Esophagus squamous epithelium (tissue), 5 donors: Measurements from ENCODE around the gene ALKBH5. TPM values are rescaled to one million over a fixed set of nuclear protein-coding genes. Genes with fewer than 3 reads are reported as not detected.
A peak's percentile ranks its signal among the peaks of the same experiment; 100 is the strongest.

Experiments
- DNase-seq: peaks from one replicate; lab custom pipeline; 2025; lab: John Stamatoyannopoulos, UW
- H3K27ac ChIP-seq, 4 donors: fragments of 200-600 bp; sonication (generic); one replicate each; pipeline ENCODE4 v1.5.1; 2016 to 2019; ENCODE audit warnings: mild to moderate bottlenecking in 1 of 4
- H3K27me3 ChIP-seq, 4 donors: fragments of 200-600 bp; sonication (generic); 1 replicate in 3 of 4; 2 replicates in 1 of 4; pipeline versions ENCODE4 v1.5.1 to v1.6.0; 2017 to 2021; ENCODE audit warnings: antibody characterized with exemption in 1 of 4
- H3K36me3 ChIP-seq, 3 donors: fragments of 200-600 bp; sonication (generic); one replicate each; pipeline ENCODE4 v1.5.1; 2016 to 2019
- H3K4me1 ChIP-seq, 3 donors: fragments of 200-600 bp; sonication (generic); one replicate each; pipeline ENCODE4 v1.5.1; 2017 to 2019
- H3K4me3 ChIP-seq, 4 donors: fragments of 200-600 bp; sonication (generic); 1 replicate in 3 of 4; 2 replicates in 1 of 4; pipeline ENCODE4 v1.5.1; 2016 to 2019; ENCODE audit warnings: mild to moderate bottlenecking in 2 of 4, moderate library complexity in 1 of 4
- H3K9me3 ChIP-seq, 3 donors: fragments of 200-600 bp; sonication (generic); one replicate each; pipeline ENCODE4 v1.5.1; 2016 to 2019
- POLR2A ChIP-seq, 4 donors: fragments of 450-650 bp; IDR thresholded peaks; one replicate each; pipeline ENCODE4 v1.6.1; 2017; ENCODE audit warnings: antibody characterized with exemption in 4 of 4, mild to moderate bottlenecking in 4 of 4, moderate library complexity in 3 of 4
- WGBS, 2 donors: methylation state at CpG; one replicate each; pipeline ENCODE4 v1.1.5; 2018; 5-methylcytosine and 5-hydroxymethylcytosine counted together
- intact Hi-C: fragments of 100-400 bp; cut with DNase I; formaldehyde crosslinking; loops from one replicate; pipeline ENCODE4 v1.15.0; 2022
- total RNA-seq, 4 donors: library from RNA; depleted of rRNA; stranded (reverse); fragments of >200 nt; gene quantifications; one replicate each; pipeline ENCODE4 v1.1.0, GENCODE V29; 2016
- TF ChIP-seq, protein P1 (sequence below), 6 experiments: fragments of 450-650 bp in 4 of 6; fragments of 200-600 bp in 2 of 6; sonication (generic) in 2 of 6; IDR thresholded peaks; one replicate each; pipeline ENCODE4 v1.5.1; 2016 to 2019; ENCODE audit warnings: antibody characterized with exemption in 6 of 6, mild to moderate bottlenecking in 4 of 6, moderate library complexity in 4 of 6
- donor health status: DM: yes; HTN: yes; CAD: no.

Gene ALKBH5
- total RNA-seq, 4 donors from 2014 or later, result 55.8 to 58.9 (median 56.9) TPM

DNA sequence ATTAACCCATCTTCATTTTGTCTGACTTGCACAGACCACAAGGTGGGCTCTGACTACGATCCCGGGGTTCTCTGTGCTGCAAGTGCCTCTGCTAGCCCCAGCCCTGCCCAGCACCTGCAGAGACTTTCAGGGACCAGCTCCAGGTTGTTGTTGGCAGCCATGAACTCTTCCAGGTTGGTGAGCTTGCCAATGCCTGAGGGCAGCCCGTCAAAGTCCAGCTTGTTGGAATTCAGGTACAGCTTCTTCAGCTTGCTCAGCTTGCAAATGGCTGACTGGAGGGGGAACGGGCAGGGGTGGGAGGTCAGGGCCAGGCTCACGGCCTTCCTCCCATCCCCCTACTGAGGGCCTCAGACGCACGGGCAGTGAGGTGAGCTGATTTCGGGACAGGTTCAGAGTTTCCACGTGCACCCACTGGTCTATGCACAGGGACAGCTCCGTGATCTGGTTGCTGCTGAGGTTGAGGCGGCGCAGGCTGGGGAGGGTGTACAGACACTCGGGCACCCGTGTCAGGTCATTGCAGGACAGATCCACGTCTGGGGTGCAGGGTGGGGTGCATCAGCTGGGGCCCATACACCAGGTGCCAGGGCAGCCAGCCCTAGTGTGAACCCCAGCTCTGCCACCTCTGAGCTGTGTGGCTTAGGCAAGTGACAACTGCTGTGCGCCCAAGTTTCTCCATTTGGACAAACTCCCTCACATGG lies 69.7 kb downstream of the ALKBH5 start:
- no peak overlapping the region for H3K27ac ChIP-seq
- peaks cover 45 to 86% (median 58%) of the 10 kb centered on the region in 3 donors for H3K36me3 ChIP-seq
- no peak for DNase-seq
- H3K9me3 ChIP-seq, result no peaks in the 10 kb centered on the region
- H3K4me1 ChIP-seq, result peaks cover 15 to 56% (median 19%) of the 10 kb centered on the region in 3 donors
- intact Hi-C loops, result no loop called here
- no peaks in the 10 kb centered on the region for H3K27me3 ChIP-seq
- TF ChIP-seq, protein P1, sequence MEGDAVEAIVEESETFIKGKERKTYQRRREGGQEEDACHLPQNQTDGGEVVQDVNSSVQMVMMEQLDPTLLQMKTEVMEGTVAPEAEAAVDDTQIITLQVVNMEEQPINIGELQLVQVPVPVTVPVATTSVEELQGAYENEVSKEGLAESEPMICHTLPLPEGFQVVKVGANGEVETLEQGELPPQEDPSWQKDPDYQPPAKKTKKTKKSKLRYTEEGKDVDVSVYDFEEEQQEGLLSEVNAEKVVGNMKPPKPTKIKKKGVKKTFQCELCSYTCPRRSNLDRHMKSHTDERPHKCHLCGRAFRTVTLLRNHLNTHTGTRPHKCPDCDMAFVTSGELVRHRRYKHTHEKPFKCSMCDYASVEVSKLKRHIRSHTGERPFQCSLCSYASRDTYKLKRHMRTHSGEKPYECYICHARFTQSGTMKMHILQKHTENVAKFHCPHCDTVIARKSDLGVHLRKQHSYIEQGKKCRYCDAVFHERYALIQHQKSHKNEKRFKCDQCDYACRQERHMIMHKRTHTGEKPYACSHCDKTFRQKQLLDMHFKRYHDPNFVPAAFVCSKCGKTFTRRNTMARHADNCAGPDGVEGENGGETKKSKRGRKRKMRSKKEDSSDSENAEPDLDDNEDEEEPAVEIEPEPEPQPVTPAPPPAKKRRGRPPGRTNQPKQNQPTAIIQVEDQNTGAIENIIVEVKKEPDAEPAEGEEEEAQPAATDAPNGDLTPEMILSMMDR (IDR thresholded peaks at IDR 0.05), result no peak
- no peak for TF ChIP-seq POLR2A (IDR thresholded peaks at IDR 0.05)
- WGBS, 2 donors, result 59 to 67% methylated on average over 5 to 8 of the region's 16 CpGs
- no peak overlapping the region for H3K4me3 ChIP-seq

DNA sequence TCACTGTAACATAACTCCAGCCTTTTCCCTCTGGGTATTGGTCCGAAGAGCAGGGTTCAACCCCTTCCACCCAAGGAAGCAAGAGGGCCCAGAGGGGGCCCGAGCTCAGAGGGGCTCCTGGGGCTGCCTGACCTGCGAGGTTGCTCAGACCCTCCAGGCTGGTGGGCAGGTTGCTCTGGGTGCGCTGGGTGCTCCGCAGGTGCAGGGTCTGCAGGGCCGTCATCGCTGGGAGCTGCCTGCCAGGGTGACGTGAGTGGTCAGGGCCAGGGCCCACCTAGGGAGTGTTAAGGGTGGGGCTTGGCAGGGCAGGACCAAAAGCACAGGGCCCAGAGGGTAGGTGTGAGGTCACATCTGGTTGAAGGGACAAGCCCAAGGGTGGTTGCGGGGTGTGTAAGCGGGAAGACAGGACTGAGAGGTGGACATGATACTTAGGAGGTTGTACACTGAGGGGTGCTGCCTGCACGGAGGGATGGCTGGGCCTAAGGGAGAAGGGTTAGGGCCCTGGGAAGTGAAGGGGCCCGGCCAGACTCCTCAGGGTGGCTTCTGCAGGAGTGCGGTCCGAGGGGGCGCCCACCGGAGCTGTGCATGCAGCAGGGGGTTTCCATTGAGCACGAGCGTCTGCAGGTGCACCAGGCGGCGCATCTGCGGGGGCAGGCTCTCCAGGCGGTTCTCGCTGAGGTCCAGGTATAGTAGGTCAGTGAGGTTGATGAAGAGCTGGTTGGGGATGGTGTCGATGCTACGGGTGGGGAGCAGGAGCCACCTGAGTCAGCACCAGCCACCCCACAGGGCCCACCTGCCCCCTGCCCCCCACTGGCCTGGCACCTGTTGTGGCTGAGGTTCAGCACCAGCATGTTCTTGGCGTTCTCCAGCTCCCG lies 70.6 kb downstream of the ALKBH5 start:
- no peak overlapping the region for H3K4me3 ChIP-seq
- H3K27ac ChIP-seq, result no peak overlapping the region
- peaks cover 20 to 54% (median 20%) of the 10 kb centered on the region in 3 donors for H3K4me1 ChIP-seq
- H3K36me3 ChIP-seq, result peaks cover 45 to 77% (median 54%) of the 10 kb centered on the region in 3 donors
- no peaks in the 10 kb centered on the region for H3K27me3 ChIP-seq
- no peaks in the 10 kb centered on the region for H3K9me3 ChIP-seq
- WGBS, 2 donors, result 87 to 91% methylated on average over 18 to 19 of the region's 27 CpGs
- TF ChIP-seq, protein P1 (IDR thresholded peaks at IDR 0.05), result no peak
- no peak for TF ChIP-seq POLR2A (IDR thresholded peaks at IDR 0.05)
- intact Hi-C loops, result no loop called here
- DNase-seq, result no peak

DNA sequence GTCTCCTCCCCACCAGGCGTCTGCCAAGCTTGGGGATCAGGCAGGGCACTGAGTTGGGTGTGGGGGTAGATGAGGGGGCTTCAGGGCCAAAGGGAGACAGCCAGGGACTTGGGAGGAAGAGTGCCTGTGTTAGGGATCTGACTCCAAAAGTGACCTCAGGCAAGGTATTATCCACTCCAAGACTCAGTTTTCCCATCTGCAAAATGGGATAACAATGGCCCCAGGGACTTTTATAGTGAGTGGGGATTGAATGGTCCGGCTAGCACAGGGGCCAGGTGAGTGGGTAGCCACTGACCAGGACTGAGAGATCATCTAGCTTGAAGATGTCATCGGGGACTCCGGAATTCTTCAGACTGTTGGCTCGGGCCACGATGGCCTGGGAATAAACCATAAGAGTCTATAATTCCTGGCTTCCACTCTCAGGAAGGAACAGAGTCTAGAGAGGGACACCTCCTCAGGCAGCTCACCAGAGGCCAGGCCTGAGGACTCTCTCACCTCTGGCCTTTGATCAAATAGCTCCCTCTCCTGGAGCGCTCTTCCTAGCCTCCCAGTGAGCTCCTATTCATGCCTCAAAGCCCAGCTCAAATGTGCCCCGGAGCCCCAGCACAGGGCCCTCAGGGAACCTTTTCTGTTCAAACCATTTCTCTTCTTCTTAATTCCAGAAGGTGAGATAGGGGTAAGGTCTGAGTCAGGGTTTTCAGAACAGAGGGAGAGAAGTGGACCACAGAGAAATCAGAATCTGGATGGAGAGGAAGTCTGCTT lies 71.4 kb downstream of the ALKBH5 start:
- Histone ChIP-seq H3K4me3 (no peak overlapping the region), H3K36me3 (peaks cover 45 to 69% (median 52%) of the 10 kb centered on the region in 3 donors), H3K4me1 (peaks cover 26 to 57% (median 28%) of the 10 kb centered on the region in 3 donors), H3K27me3 (no peaks in the 10 kb centered on the region), H3K27ac (no peak overlapping the region), H3K9me3 (no peaks in the 10 kb centered on the region)
- WGBS, 2 donors, result 92% methylated on average over 5 to 6 of the region's 8 CpGs
- DNase-seq, result no peak
- TF ChIP-seq POLR2A (IDR thresholded peaks at IDR 0.05), result no peak
- TF ChIP-seq, protein P1 (IDR thresholded peaks at IDR 0.05), result no peak
- intact Hi-C loops, result no loop called here

DNA sequence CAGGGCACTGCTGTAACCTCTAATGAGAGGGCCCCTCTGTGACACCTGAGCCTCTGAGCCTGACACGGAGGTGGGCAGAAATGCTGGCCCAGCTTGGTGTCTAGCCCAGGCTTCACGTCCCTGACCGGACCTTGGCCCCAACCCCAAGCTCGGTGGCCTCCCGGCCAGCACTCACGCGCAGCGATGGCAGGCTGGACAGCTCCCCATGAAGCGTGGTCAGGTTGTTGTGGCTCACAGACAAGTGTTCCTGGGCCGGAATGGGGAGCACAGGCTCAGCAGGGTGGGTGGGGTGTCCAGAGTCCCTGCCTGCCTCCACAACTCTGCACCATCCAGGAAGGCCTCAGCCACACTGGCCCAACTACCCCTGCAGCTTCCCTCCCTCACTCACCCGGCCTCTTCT lies 72.7 kb downstream of the ALKBH5 start:
- TF ChIP-seq, protein P1 (IDR thresholded peaks at IDR 0.05), result no peak
- H3K4me3 ChIP-seq, result peak overlapping the region in 1 of 4 donors; percentile 96
- H3K4me1 ChIP-seq, result peaks cover 31 to 52% (median 31%) of the 10 kb centered on the region in 3 donors
- 85 to 87% methylated on average over 3 to 8 of the region's 11 CpGs for WGBS, 2 donors
- no peak overlapping the region for H3K27ac ChIP-seq
- no peaks in the 10 kb centered on the region for H3K9me3 ChIP-seq
- DNase-seq, result no peak
- intact Hi-C loops, result no loop called here
- H3K27me3 ChIP-seq, result no peaks in the 10 kb centered on the region
- H3K36me3 ChIP-seq, result peaks cover 37 to 56% (median 41%) of the 10 kb centered on the region in 3 donors
